AG09309 (cell line): ENCODE results near the gene EDA.

Source experiments
- DNase-seq: peaks from one replicate; pipeline ENCODE4 v3.0.0-alpha.2; 2010; ENCODE audit warnings: low read depth
- H3K4me3 ChIP-seq: 2 replicates; pipeline ENCODE4 v1.5.1; 2011; ENCODE audit warnings: mild to moderate bottlenecking, low read depth, low read length, moderate library complexity; ENCODE audit not compliant: control insufficient read depth
- CTCF ChIP-seq: IDR thresholded peaks from 2 replicates; pipeline ENCODE4 v1.5.1; 2011; ENCODE audit warnings: mild to moderate bottlenecking, low read depth, low read length, inconsistent platforms; ENCODE audit not compliant: insufficient read depth, control insufficient read depth; ENCODE audit errors: missing control alignments

The EDA gene

GRCh38 chrX:69761633-69762032, 145.7 kb downstream of the EDA start:
- no peak for DNase-seq
- no peak for TF ChIP-seq CTCF
- H3K4me3 ChIP-seq = no peak overlapping the region

DNA sequence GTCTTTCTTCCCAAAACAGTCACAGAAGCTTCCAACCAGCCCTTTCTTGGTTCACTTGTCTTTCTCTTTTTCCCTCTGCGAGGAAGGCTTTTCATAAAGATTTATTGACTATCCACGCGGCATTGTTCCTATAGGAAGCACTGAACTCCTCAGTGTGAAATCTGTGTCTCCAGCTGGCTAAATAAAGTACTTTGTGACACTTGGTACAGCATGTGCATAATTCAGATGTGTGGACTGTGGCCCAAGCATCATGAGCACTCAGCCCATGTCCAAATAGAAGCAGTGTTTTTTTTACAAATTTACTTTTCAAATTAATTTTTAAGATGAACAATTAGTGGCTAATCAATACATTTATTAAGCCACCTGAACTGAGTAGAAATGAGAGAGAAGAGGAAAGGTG, 146.4 kb downstream of the EDA start:
- no peak for TF ChIP-seq CTCF
- H3K4me3 ChIP-seq = no peak overlapping the region

GRCh38 chrX:69793260-69793935, 177.5 kb downstream of the EDA start:
- no peak for TF ChIP-seq CTCF
- no peak overlapping the region for H3K4me3 ChIP-seq
- DNase-seq = no peak

More for the DNA sequence above, 146.4 kb downstream of the EDA start:
- no peak for DNase-seq

DNA sequence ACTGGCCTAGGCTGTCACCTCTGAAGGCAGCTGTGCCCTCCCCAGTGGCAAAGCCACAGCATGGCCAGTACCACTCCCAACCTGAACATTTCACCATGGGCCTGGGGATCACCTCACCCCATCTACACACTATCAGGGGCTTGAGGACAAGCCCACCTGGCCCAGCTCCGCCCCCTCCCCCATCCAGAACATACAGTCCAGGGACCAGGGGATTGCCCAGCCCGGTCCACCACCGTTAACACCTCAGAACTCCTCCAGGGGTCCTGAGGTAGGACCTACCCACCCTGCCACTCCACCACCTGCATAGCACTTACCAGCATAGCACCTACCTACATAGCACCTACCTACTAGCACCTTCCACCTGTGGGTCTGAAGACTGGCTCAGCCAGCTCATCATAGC, 179.8 kb downstream of the EDA start:
- H3K4me3 ChIP-seq = no peak overlapping the region
- DNase-seq = no peak
- TF ChIP-seq CTCF = no peak

GRCh38 chrX:69807400-69807799, 191.5 kb downstream of the EDA start:
- no peak for TF ChIP-seq CTCF
- H3K4me3 ChIP-seq = no peak overlapping the region

GRCh38 chrX:69808375-69808774, 192.5 kb downstream of the EDA start:
- DNase-seq = no peak
- no peak for TF ChIP-seq CTCF
- H3K4me3 ChIP-seq = no peak overlapping the region

More at GRCh38 chrX:69807400-69807799, 191.5 kb downstream of the EDA start:
- DNase-seq = no peak
